Activated B cell treated with CpG ODN at 0.5 μM for 24 hours (primary cell): ENCODE measurements around the gene SAA4. TPM values are rescaled to one million over a fixed set of nuclear protein-coding genes. Genes with fewer than 3 reads are reported as not detected.

Experiments used
- ATAC-seq: fragments of 200-7000 bp; cut with Tn5 transposase; one replicate; pipeline ENCODE4 v1.10.0; 2021; ENCODE audit warnings: low read depth, mild to moderate bottlenecking, moderate library complexity
- CTCF ChIA-PET: fragments of 350-600 bp; sonication (Branson Sonifier 250); formaldehyde crosslinking; loops from one replicate; lab custom pipeline; 2021; ENCODE audit warnings: antibody characterized with exemption; lab: Charles Lee
- POLR2A ChIA-PET: fragments of 350-600 bp; sonication (Branson Sonifier 250); formaldehyde crosslinking; loops from one replicate; lab custom pipeline; 2021; ENCODE audit warnings: antibody characterized with exemption; lab: Charles Lee
- DNase-seq: peaks from one replicate; pipeline ENCODE4 v3.0.0; 2022
- H3K27ac Mint-ChIP-seq: one replicate; pipeline ENCODE4 v1.8.0; 2020; ENCODE audit warnings: mixed read lengths
- H3K27me3 Mint-ChIP-seq: one replicate; pipeline ENCODE4 v1.8.0; 2021; ENCODE audit warnings: mixed read lengths
- H3K36me3 Mint-ChIP-seq: one replicate; pipeline ENCODE4 v1.8.0; 2021; ENCODE audit warnings: low read depth, mixed read lengths
- H3K4me1 Mint-ChIP-seq: one replicate; pipeline ENCODE4 v1.8.0; 2021; ENCODE audit warnings: mixed read lengths
- H3K4me3 Mint-ChIP-seq: one replicate; pipeline ENCODE4 v1.8.0; 2020; ENCODE audit warnings: mild to moderate bottlenecking, mixed read lengths
- H3K9me3 Mint-ChIP-seq: one replicate; pipeline ENCODE4 v1.8.0; 2020; ENCODE audit warnings: mixed read lengths
- CTCF ChIP-seq: fragments of 200-600 bp; IDR thresholded peaks from one replicate; pipeline ENCODE4 v1.8.0; 2022; ENCODE audit warnings: antibody characterized with exemption, mild to moderate bottlenecking
- intact Hi-C: fragments of 100-400 bp; cut with micrococcal nuclease; formaldehyde crosslinking; loops from one replicate; pipeline ENCODE4 v1.15.1; 2024
- total RNA-seq: library from RNA; stranded (reverse); gene quantifications from 2 replicates; pipeline ENCODE4 v1.2.3, GENCODE V29; 2022

SAA4 gene
- total RNA-seq, 1 donor from 2014 or later: not detected

- no peak for ATAC-seq
- ChIA-PET CTCF (no interaction called here), POLR2A (no interaction called here)
- peaks cover 6% of the 10 kb centered on the region for H3K4me1 Mint-ChIP-seq
- DNase-seq: no peak
- no peak overlapping the region for H3K27ac Mint-ChIP-seq
- H3K27me3 Mint-ChIP-seq: peaks cover 2% of the 10 kb centered on the region
- intact Hi-C loops: no loop called here
- no peak for TF ChIP-seq CTCF
- peaks cover 4% of the 10 kb centered on the region for H3K9me3 Mint-ChIP-seq
- H3K4me3 Mint-ChIP-seq: no peak overlapping the region
- no peaks in the 10 kb centered on the region for H3K36me3 Mint-ChIP-seq
Measured at GRCh38 chr11:18222814-18223421, 13.7 kb downstream of the SAA4 start.

GRCh38 chr11:18221274-18221876 is 15.2 kb downstream of the SAA4 start:
- intact Hi-C loops: no loop called here
- no peak for ATAC-seq
- H3K4me3 Mint-ChIP-seq: no peak overlapping the region
- POLR2A ChIA-PET: no interaction called here
- TF ChIP-seq CTCF: no peak
- peaks cover 7% of the 10 kb centered on the region for H3K27me3 Mint-ChIP-seq
- H3K4me1 Mint-ChIP-seq: peaks cover 2% of the 10 kb centered on the region
- peaks cover 4% of the 10 kb centered on the region for H3K9me3 Mint-ChIP-seq
- CTCF ChIA-PET: no interaction called here
- H3K27ac Mint-ChIP-seq: no peak overlapping the region
- no peak for DNase-seq
- no peaks in the 10 kb centered on the region for H3K36me3 Mint-ChIP-seq

- intact Hi-C loops: no loop called here
- Mint-ChIP-seq H3K9me3 (no peaks in the 10 kb centered on the region), H3K36me3 (no peaks in the 10 kb centered on the region), H3K4me1 (no peaks in the 10 kb centered on the region), H3K27me3 (peaks cover 45% of the 10 kb centered on the region), H3K4me3 (no peak overlapping the region), H3K27ac (no peak overlapping the region)
- ChIA-PET CTCF (no interaction called here), POLR2A (no interaction called here)
- DNase-seq (no peak), ATAC-seq (no peak)
- no peak for TF ChIP-seq CTCF
Measured at GRCh38 chr11:18209058-18209457, 27.5 kb downstream of the SAA4 start.

GRCh38 chr11:18204771-18205170 is 31.8 kb downstream of the SAA4 start:
- ATAC-seq: no peak
- Mint-ChIP-seq H3K4me3 (no peak overlapping the region), H3K27ac (no peak overlapping the region), H3K27me3 (peaks cover 60% of the 10 kb centered on the region), H3K9me3 (peaks cover 4% of the 10 kb centered on the region), H3K4me1 (no peaks in the 10 kb centered on the region), H3K36me3 (no peaks in the 10 kb centered on the region)
- no peak for DNase-seq
- intact Hi-C loops: no loop called here
- ChIA-PET POLR2A (no interaction called here), CTCF (no interaction called here)
- TF ChIP-seq CTCF: no peak

- POLR2A ChIA-PET: no interaction called here
- CTCF ChIA-PET: interaction anchor here (0.8 to 1.6 kb wide), 2 partner anchors 89 to 213 kb away, joined by 4 to 5 read pairs; no protein-coding TSS in a partner anchor
- no peaks in the 10 kb centered on the region for H3K4me1 Mint-ChIP-seq
- peaks cover 61% of the 10 kb centered on the region for H3K27me3 Mint-ChIP-seq
- DNase-seq (no peak), ATAC-seq (no peak)
- H3K9me3 Mint-ChIP-seq: peaks cover 4% of the 10 kb centered on the region
- no peak for TF ChIP-seq CTCF
- intact Hi-C loops: no loop called here
- no peak overlapping the region for H3K4me3 Mint-ChIP-seq
- no peak overlapping the region for H3K27ac Mint-ChIP-seq
- H3K36me3 Mint-ChIP-seq: no peaks in the 10 kb centered on the region
Measured at GRCh38 chr11:18204220-18204619, 32.4 kb downstream of the SAA4 start.
